22Rv1 (cell line): ENCODE data around the gene BCAS4.

Experiments
- H3K27ac ChIP-seq: fragments of 450-650 bp; 2 replicates; pipeline ENCODE4 v1.5.1; 2017
- CTCF ChIP-seq: fragments of 450-650 bp; IDR thresholded peaks from 2 replicates; pipeline ENCODE4 v1.5.1; 2017; ENCODE audit warnings: mild to moderate bottlenecking
- ZFX ChIP-seq: fragments of 450-650 bp; IDR thresholded peaks from 2 replicates; pipeline ENCODE4 v1.6.1; 2017; ENCODE audit warnings: antibody characterized with exemption, borderline replicate concordance

Gene BCAS4

GRCh38 chr20:50806126-50806768 is 11.4 kb downstream of the BCAS4 start:
- H3K27ac ChIP-seq = no peak overlapping the region
- no peak for TF ChIP-seq CTCF

- TF ChIP-seq CTCF (no peak), ZFX (no peak)
- H3K27ac ChIP-seq = no peak overlapping the region
Measured at GRCh38 chr20:50810063-50810462, 15.2 kb downstream of the BCAS4 start.

- no peak for TF ChIP-seq CTCF
- no peak overlapping the region for H3K27ac ChIP-seq
Measured at GRCh38 chr20:50810842-50811241, 16.0 kb downstream of the BCAS4 start.

GRCh38 chr20:50813101-50813643 is 18.3 kb downstream of the BCAS4 start:
- H3K27ac ChIP-seq = no peak overlapping the region
- TF ChIP-seq ZFX (no peak), CTCF (no peak)

GRCh38 chr20:50813801-50814200 is 18.9 kb downstream of the BCAS4 start:
- no peak overlapping the region for H3K27ac ChIP-seq
- TF ChIP-seq ZFX (no peak), CTCF (no peak)

- TF ChIP-seq CTCF = no peak
- no peak for TF ChIP-seq ZFX
- H3K27ac ChIP-seq = no peak overlapping the region
Measured at GRCh38 chr20:50814438-50815161, 19.7 kb downstream of the BCAS4 start.

- no peak overlapping the region for H3K27ac ChIP-seq
- no peak for TF ChIP-seq ZFX
- no peak for TF ChIP-seq CTCF
Measured at GRCh38 chr20:50815162-50815989, 20.5 kb downstream of the BCAS4 start.
